ENCODE data around the gene HHAT. TPM values are rescaled to one million over a fixed set of nuclear protein-coding genes. Genes with fewer than 3 reads are reported as not detected.

Gene HHAT
- total RNA-seq, 1 experiment from 2014 or later, result 3.0 TPM

GRCh38 chr1:210313046-210313595 is 15.6 kb upstream of the HHAT start:
- ChIA-PET CTCF (no interaction called here), POLR2A (ENCODE audit: low non-redundant PET) (no interaction called here)
- BruUV-seq (replicated peaks), result no TSS peak
- no peak for DNase-seq (ENCODE audit: low spot score)
- TF ChIP-seq, protein P1, sequence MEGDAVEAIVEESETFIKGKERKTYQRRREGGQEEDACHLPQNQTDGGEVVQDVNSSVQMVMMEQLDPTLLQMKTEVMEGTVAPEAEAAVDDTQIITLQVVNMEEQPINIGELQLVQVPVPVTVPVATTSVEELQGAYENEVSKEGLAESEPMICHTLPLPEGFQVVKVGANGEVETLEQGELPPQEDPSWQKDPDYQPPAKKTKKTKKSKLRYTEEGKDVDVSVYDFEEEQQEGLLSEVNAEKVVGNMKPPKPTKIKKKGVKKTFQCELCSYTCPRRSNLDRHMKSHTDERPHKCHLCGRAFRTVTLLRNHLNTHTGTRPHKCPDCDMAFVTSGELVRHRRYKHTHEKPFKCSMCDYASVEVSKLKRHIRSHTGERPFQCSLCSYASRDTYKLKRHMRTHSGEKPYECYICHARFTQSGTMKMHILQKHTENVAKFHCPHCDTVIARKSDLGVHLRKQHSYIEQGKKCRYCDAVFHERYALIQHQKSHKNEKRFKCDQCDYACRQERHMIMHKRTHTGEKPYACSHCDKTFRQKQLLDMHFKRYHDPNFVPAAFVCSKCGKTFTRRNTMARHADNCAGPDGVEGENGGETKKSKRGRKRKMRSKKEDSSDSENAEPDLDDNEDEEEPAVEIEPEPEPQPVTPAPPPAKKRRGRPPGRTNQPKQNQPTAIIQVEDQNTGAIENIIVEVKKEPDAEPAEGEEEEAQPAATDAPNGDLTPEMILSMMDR (conservative IDR thresholded peaks at IDR 0.05; ENCODE audit: low read depth, low read length), result no peak
- no peak for TF ChIP-seq EZH2 (IDR thresholded peaks at IDR 0.05; ENCODE audit: borderline replicate concordance, low read depth, low read length, poor library complexity, severe bottlenecking)
- peaks cover 14% of the 10 kb centered on the region for H3K4me1 ChIP-seq (ENCODE audit: insufficient read depth, low read length, poor library complexity, severe bottlenecking)
- intact Hi-C loops (cut with micrococcal nuclease; ENCODE audit: unreplicated experiment), result loop anchor here (5.0 to 10.0 kb wide), 2 partner anchors 76 to 288 kb away; no protein-coding TSS in a partner anchor
- no peaks in the 10 kb centered on the region for H3K27me3 ChIP-seq (replicated peaks; ENCODE audit: insufficient read depth, low read depth, low read length, poor library complexity)
- H3K27ac ChIP-seq (ENCODE audit: low read depth, low read length, poor library complexity, severe bottlenecking), result no peak overlapping the region
- no peaks in the 10 kb centered on the region for H3K9me3 ChIP-seq (ENCODE audit: low read depth, low read length, poor library complexity, severe bottlenecking)
- no peaks in the 10 kb centered on the region for H3K36me3 ChIP-seq (ENCODE audit: insufficient read depth, low read length, poor library complexity, severe bottlenecking)
- H3K4me3 ChIP-seq (ENCODE audit: low read depth, low read length, poor library complexity, severe bottlenecking), result no peak overlapping the region

DNA sequence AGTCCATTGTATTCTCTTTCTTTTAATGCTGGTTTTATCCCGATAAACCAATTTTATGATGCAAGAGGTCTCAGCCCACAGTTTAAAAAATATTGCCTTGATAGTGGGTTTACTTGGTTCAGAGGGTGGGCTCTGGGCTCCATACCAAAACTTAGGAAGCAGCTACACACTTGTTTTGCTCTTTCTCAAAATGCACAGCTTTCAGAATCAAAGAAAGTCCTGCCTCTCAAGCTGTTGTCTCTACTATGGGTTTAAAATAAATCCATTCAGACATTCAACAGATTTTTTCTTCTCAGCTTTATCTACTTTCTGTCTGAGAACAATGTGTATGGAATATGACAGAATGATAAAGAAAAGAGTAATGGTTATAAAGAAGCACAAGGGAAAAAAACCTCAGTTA is 14.8 kb upstream of the HHAT start:
- no peak for DNase-seq (ENCODE audit: low spot score)
- ChIA-PET POLR2A (ENCODE audit: low non-redundant PET) (no interaction called here), CTCF (no interaction called here)
- TF ChIP-seq, protein P1 (conservative IDR thresholded peaks at IDR 0.05; ENCODE audit: low read depth, low read length), result no peak
- no peak for TF ChIP-seq EZH2 (IDR thresholded peaks at IDR 0.05; ENCODE audit: borderline replicate concordance, low read depth, low read length, poor library complexity, severe bottlenecking)
- Histone ChIP-seq H3K27me3 (replicated peaks; ENCODE audit: insufficient read depth, low read depth, low read length, poor library complexity) (no peaks in the 10 kb centered on the region), H3K27ac (ENCODE audit: low read depth, low read length, poor library complexity, severe bottlenecking) (no peak overlapping the region), H3K4me3 (ENCODE audit: low read depth, low read length, poor library complexity, severe bottlenecking) (no peak overlapping the region), H3K4me1 (ENCODE audit: insufficient read depth, low read length, poor library complexity, severe bottlenecking) (peaks cover 14% of the 10 kb centered on the region), H3K36me3 (ENCODE audit: insufficient read depth, low read length, poor library complexity, severe bottlenecking) (no peaks in the 10 kb centered on the region), H3K9me3 (ENCODE audit: low read depth, low read length, poor library complexity, severe bottlenecking) (no peaks in the 10 kb centered on the region)
- intact Hi-C loops (cut with micrococcal nuclease; ENCODE audit: unreplicated experiment), result loop anchor here (5.0 to 10.0 kb wide), 2 partner anchors 77 to 289 kb away; no protein-coding TSS in a partner anchor
- BruUV-seq (replicated peaks), result no TSS peak

DNA sequence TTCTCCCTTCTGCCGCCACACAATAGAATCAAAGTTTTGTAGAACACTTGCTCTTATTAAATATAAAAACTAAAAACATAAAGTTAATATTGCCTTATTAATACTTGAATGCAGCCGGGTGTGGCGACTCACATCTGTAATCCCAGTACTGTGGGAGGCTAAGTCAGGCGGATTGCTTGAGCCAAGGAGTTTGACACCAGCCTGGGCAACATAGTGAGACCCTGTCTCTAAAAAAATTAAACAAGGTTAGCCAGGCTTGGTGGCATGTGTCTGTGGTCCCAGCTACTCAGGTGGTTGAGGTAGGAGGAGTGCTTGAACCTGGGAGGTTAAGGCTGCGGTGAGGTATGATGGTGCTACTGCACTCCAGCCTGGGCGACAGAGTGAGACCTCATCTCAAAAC is 13.2 kb upstream of the HHAT start:
- Histone ChIP-seq H3K4me3 (ENCODE audit: low read depth, low read length, poor library complexity, severe bottlenecking) (no peak overlapping the region), H3K4me1 (ENCODE audit: insufficient read depth, low read length, poor library complexity, severe bottlenecking) (peaks cover 10% of the 10 kb centered on the region), H3K36me3 (ENCODE audit: insufficient read depth, low read length, poor library complexity, severe bottlenecking) (no peaks in the 10 kb centered on the region), H3K27ac (ENCODE audit: low read depth, low read length, poor library complexity, severe bottlenecking) (no peak overlapping the region), H3K27me3 (replicated peaks; ENCODE audit: insufficient read depth, low read depth, low read length, poor library complexity) (no peaks in the 10 kb centered on the region), H3K9me3 (ENCODE audit: low read depth, low read length, poor library complexity, severe bottlenecking) (no peaks in the 10 kb centered on the region)
- CTCF ChIA-PET, result no interaction called here
- POLR2A ChIA-PET (ENCODE audit: low non-redundant PET), result no interaction called here
- TF ChIP-seq, protein P1 (conservative IDR thresholded peaks at IDR 0.05; ENCODE audit: low read depth, low read length), result no peak
- TF ChIP-seq EZH2 (IDR thresholded peaks at IDR 0.05; ENCODE audit: borderline replicate concordance, low read depth, low read length, poor library complexity, severe bottlenecking), result no peak
- no peak for DNase-seq (ENCODE audit: low spot score)
- no TSS peak for BruUV-seq (replicated peaks)
- intact Hi-C loops (cut with micrococcal nuclease; ENCODE audit: unreplicated experiment), result loop anchor here (10.0 kb wide), 1 partner anchor 291 kb away; no protein-coding TSS in a partner anchor
